Thymus (tissue), 11 donors: ENCODE data around the gene LPIN2. TPM values are rescaled to one million over a fixed set of nuclear protein-coding genes. Genes with fewer than 3 reads are reported as not detected.

Experiments
- DNase-seq, 9 donors: peaks; one replicate each; pipeline ENCODE4 v3.0.0-alpha.2; 2013; ENCODE audit warnings: low spot score in 9 of 9, low read depth in 6 of 9, missing footprints in 1 of 9
- H3K27ac ChIP-seq, 2 donors: one replicate each; pipeline ENCODE4 v1.5.1; 2013; ENCODE audit warnings: control low read depth in 1 of 2, low read depth in 1 of 2, low read length in 1 of 2, mild to moderate bottlenecking in 1 of 2, moderate library complexity in 1 of 2
- H3K27me3 ChIP-seq, 2 donors: one replicate each; pipeline ENCODE4 v1.5.1; 2013; ENCODE audit warnings: low read length in 1 of 2; ENCODE audit not compliant: control insufficient read depth in 2 of 2, insufficient read depth in 1 of 2
- H3K36me3 ChIP-seq, 2 donors: one replicate each; pipeline ENCODE4 v1.5.1; 2013; ENCODE audit warnings: low read length in 1 of 2, mild to moderate bottlenecking in 1 of 2, moderate library complexity in 1 of 2; ENCODE audit not compliant: control insufficient read depth in 2 of 2, insufficient read depth in 2 of 2
- H3K4me1 ChIP-seq, 2 donors: one replicate each; pipeline ENCODE4 v1.5.1; 2013; ENCODE audit warnings: low read length in 2 of 2; ENCODE audit not compliant: control insufficient read depth in 2 of 2, insufficient read depth in 2 of 2
- H3K4me3 ChIP-seq, 2 donors: one replicate each; pipeline ENCODE4 v1.5.1; 2013; ENCODE audit warnings: low read length in 2 of 2, control low read depth in 1 of 2, mild to moderate bottlenecking in 1 of 2
- H3K9me3 ChIP-seq, 2 donors: one replicate each; pipeline ENCODE4 v1.5.1; 2013; ENCODE audit warnings: low read length in 1 of 2, mild to moderate bottlenecking in 1 of 2; ENCODE audit not compliant: control insufficient read depth in 2 of 2, insufficient read depth in 1 of 2
- WGBS: extraction: QIAGEN DNeasy Blood & Tissue Kit; methylation state at CpG from one replicate; pipeline ENCODE4 v1.1.7; 2013; 5-methylcytosine and 5-hydroxymethylcytosine counted together
- polyA plus RNA-seq: library from polyadenylated mRNA; stranded (reverse); fragments of 200-250 nt; gene quantifications from one replicate; pipeline ENCODE4 v1.2.3, GENCODE V29; 2013
- total RNA-seq: library from RNA; stranded (reverse); fragments of 120-200 nt; gene quantifications from one replicate; pipeline ENCODE4 v1.2.4, GENCODE V29; 2013
- donor health status: healthy.

The LPIN2 gene
- total and polyA plus RNA-seq, 2 donors = 11.1 to 25.5 TPM

DNA sequence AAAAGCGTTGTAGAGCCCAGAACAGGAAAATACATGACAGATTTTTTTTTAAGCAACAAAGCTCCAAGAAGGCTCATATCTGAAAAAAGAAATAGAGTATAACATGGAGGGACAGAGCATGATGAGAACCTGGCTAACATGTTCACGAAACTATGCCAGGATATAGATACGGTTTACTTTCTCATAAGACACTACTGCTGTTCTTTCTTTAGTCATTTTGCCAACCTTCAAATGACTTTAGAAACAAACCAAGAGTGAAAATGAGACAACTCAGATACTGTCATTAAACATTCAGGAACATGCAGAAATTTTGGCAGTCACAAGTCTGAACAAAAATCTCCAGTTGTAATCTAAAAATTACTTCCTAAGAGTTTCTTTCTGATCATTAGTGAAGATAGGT, 14.3 kb downstream of the LPIN2 start:
- Histone ChIP-seq H3K4me1 (peaks cover 0 to 14% of the 10 kb centered on the region in 2 donors), H3K4me3 (no peak overlapping the region), H3K27me3 (no peaks in the 10 kb centered on the region), H3K27ac (peak overlapping the region in 1 of 2 donors; percentile 28), H3K9me3 (no peaks in the 10 kb centered on the region), H3K36me3 (peaks cover 0 to 2% of the 10 kb centered on the region in 2 donors)
- DNase-seq = no peak
- 87% methylated on average over 3 of the region's 3 CpGs for WGBS

DNA sequence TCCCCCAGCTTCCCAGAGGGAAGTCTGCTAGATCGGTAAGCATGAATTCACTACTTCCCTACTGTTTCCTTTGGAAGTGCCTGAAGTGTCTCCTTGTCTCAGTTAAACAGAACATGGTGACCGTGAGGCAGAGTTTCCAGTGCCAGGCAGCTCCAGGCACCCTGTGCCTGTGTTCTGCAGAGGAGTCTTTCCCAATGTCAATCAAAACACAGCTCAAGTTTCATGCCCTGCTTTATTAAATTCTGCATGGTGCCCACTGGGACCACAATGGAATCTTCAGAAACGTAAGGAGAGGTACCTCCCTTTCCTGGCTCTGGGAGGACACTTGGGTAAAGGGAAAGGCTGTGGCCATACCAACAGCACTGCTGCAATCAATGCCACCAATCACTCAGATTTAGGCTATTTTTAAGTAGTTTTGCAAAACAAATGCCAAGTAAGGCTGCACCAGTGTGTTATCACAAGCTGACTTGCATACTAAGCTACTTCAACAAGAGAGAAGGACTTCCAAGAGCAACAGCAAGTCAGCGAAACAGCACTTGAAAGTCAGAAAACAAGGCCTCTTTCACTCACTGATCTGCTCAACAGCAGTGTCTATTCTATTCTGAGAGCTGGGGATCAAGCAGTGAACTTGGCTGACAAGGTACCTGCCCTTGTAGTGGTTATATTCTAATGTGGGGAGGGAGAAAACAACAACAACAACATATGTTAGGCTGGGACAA, 14.9 kb downstream of the LPIN2 start:
- Histone ChIP-seq H3K27ac (peak overlapping the region in 1 of 2 donors; percentile 28), H3K4me1 (peaks cover 0 to 14% of the 10 kb centered on the region in 2 donors), H3K4me3 (no peak overlapping the region), H3K9me3 (no peaks in the 10 kb centered on the region), H3K36me3 (no peaks in the 10 kb centered on the region), H3K27me3 (no peaks in the 10 kb centered on the region)
- 78% methylated on average over 4 of the region's 4 CpGs for WGBS
- no peak for DNase-seq

DNA sequence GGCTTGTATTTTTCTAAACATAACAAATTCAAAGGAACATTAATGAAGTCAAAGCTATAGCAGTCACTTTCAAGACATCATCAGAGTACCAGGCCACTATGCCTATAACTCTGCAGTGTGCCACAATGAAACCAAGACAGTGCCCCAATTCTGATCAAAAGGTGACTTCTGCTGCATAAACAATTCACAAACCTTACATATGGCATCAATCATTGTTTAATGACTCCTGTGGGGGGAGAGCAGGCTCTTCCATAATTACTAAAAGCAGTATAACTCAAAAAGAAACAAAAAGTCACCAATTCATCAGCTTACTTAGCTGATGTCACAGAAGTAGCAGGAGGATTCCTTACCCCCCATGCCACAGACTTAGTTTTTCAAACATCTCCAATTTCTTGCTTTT, 15.5 kb downstream of the LPIN2 start:
- H3K4me1 ChIP-seq = peaks cover 0 to 14% of the 10 kb centered on the region in 2 donors
- H3K4me3 ChIP-seq = no peak overlapping the region
- no peaks in the 10 kb centered on the region for H3K9me3 ChIP-seq
- H3K27ac ChIP-seq = peak overlapping the region in 1 of 2 donors; percentile 8
- DNase-seq = no peak
- H3K36me3 ChIP-seq = no peaks in the 10 kb centered on the region
- no peaks in the 10 kb centered on the region for H3K27me3 ChIP-seq

DNA sequence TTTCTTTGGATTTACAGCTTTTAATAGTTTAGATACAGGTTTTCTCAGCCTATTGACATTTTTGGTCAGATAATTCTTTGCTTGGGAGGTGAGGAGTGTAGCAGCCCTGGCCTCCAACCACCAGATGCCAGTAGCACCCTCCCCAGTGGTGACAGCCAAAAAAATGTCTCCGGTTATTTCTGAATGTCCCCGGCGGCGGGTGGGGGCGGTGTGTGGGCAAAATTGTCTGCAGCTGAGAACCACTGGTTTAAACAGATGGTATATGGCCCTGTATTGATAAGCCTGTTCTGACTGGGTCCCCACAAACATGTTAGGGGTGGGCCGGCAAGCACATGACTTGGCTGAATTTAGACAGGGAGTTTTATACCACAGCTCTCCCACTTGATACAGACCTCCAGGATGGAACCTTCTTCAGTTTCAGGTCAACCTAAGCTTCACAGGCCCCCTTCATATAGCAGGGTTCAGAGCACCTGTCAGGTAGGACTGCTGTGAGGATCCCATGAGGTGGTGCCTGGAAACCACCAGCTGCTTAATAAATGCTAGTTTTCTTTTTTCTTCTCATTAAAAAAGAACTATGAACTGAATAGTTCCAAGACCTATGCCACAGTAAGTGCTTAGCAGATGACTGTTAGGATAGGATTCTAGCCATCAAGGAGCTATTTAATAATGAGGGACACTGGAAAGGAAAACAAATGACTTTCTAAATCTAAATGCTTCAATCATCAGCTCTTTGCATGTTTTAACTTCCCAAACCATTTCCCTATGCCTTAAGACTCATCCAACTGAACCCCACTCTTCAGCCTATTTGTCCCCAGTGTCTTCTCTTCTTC, 18.1 kb downstream of the LPIN2 start:
- Histone ChIP-seq H3K4me3 (no peak overlapping the region), H3K4me1 (peaks cover 0 to 14% of the 10 kb centered on the region in 2 donors), H3K27me3 (no peaks in the 10 kb centered on the region), H3K36me3 (no peaks in the 10 kb centered on the region), H3K27ac (no peak overlapping the region), H3K9me3 (peaks cover 0 to 11% of the 10 kb centered on the region in 2 donors)
- peak in 1 of 9 donors; percentile 60 for DNase-seq
- 18% methylated on average over 6 of the region's 6 CpGs for WGBS

DNA sequence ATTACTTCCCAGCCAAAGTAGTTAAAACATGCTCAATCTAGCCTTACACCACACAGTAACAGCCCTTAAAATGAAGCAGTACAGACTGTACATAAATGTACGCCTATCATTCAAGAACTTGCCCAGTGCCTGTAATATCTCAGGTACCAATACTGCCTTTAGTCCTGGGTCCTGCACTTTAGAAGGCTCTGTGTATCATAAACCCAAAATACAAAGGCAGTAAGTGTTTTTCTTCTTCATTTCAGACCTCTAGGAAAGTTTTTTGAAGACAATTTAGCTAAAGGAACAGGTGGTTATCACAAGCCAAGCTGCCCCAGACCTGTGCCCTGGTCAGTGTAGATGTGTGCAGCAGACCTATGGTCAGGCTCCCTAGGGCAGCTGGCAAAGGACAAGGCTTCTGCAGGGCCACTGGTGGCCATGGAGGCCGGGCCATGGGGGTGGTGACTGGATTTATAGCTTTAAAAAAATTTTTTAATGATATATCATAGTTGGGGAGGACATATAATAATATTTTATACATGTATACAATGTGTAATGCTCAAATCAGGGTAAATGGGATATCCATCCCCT, 18.8 kb downstream of the LPIN2 start:
- no peak overlapping the region for H3K4me3 ChIP-seq
- H3K9me3 ChIP-seq = peaks cover 0 to 11% of the 10 kb centered on the region in 2 donors
- no peak overlapping the region for H3K27ac ChIP-seq
- H3K4me1 ChIP-seq = peaks cover 0 to 14% of the 10 kb centered on the region in 2 donors
- WGBS = 93% methylated on average over 2 of the region's 2 CpGs
- no peaks in the 10 kb centered on the region for H3K27me3 ChIP-seq
- no peak for DNase-seq
- H3K36me3 ChIP-seq = no peaks in the 10 kb centered on the region

DNA sequence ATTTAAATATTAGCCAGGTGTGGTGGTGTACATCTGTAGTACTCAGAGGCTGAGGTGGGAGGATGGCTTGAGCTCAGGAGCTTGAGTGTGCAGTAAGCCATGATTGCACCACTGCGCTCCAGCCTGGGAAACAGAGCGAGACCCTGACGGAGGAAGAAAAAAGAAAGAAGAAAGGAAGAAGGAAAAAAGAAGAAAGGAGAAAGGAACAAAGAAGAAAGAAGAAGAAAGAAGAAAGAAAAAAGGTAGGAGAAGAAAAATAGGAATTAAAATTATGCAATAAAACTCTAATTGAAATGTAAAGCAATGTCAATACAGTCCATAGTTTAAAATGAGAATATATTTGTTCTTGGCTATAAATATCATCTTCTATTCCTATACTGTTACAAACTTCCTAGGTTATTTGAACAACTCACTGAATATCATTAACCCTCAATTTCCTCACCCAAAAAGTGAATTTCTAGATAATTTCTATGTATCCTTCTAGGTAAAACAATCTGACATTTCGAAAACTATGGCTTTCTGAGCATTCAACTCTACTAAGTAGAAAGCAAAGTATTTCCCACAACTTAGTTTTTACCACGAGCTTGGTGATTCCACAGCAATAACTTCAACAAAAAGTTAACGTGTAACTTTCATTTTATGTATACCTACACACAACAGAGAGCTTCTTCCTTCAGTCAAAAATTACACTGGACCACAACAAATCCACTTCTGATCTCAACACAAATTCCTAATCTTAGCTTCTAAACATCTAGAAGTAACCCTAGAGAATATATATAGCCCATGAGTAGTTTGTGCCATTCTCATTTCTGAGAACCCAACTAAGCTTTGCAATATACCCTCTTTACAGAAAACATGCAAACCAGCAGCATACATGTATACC, 19.7 kb downstream of the LPIN2 start:
- Histone ChIP-seq H3K4me1 (peaks cover 0 to 12% of the 10 kb centered on the region in 2 donors), H3K36me3 (no peaks in the 10 kb centered on the region), H3K27ac (no peak overlapping the region), H3K27me3 (no peaks in the 10 kb centered on the region), H3K4me3 (no peak overlapping the region), H3K9me3 (peaks cover 0 to 11% of the 10 kb centered on the region in 2 donors)
- WGBS = 86% methylated on average over 6 of the region's 6 CpGs
- DNase-seq = no peak

DNA sequence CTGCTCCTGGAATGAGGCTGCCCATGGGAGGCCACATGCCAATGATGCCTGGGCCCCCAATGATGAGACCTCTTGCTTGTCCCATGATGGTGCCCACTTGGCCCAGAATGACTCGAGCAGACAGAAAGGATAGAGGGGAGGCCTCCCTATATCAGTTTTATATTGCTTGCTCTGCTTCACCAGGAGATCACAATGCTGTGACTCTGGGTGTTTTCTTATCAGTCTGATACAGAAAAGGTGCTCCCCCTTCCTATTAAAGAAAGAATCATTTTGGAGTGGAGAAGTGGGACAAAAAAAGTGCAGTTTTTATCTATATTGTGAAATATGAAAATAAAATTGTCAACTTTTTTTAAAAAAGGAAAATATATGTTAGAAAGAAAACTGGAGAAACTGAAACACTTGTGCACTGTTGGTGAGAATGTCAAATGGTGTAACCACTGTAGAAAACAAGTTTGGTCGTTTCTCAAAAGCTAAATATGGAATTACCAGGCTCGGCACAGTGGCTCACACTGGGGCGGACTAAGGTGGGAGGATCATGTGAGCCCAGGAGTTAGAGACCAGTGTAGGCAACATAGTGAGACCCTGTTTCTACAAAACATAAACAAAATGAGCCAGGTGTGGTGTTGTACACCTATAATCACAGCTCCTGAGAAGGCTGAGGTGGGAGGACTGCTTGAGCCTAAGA, 21.8 kb downstream of the LPIN2 start:
- Histone ChIP-seq H3K27ac (no peak overlapping the region), H3K27me3 (no peaks in the 10 kb centered on the region), H3K36me3 (no peaks in the 10 kb centered on the region), H3K9me3 (peaks cover 0 to 11% of the 10 kb centered on the region in 2 donors), H3K4me3 (no peak overlapping the region), H3K4me1 (peaks cover 0 to 3% of the 10 kb centered on the region in 2 donors)
- 92% methylated on average over 4 of the region's 4 CpGs for WGBS
- no peak for DNase-seq
